ENCODE data around the gene TNFAIP8.

DNA sequence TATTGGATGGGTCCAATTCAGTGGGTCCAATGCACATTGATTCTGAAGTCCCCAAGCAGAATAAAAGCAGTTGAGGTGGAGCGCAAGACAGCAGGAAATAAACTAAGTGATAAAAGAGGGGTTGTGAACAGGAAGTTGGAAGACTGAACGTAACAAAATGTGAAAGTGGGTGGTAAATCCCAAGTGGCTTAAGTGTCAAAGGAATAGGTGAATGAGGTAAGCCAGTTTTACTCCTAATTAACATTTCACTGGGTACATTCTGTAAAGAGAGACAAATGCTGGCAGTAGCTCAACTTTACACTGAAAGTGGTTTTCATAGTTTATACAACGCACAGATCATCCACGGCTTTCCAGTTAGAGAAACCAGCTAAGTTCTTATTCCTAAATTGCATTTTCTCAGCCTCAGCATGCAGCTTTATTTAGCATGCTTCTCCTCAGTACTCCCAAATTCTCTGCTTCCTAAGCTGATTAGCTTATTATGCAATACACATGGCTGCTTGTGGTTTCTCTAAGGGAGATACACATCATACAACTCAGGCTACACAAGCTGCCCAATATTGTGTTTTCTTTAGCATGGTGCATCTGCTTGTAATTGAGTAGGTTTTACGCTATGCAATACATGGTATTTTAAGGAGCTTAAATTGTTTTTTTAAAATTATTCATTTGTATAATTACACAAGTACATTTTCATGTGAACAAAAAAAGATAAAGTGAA lies 62.2 kb downstream of the TNFAIP8 start:
- TF ChIP-seq, protein P1, sequence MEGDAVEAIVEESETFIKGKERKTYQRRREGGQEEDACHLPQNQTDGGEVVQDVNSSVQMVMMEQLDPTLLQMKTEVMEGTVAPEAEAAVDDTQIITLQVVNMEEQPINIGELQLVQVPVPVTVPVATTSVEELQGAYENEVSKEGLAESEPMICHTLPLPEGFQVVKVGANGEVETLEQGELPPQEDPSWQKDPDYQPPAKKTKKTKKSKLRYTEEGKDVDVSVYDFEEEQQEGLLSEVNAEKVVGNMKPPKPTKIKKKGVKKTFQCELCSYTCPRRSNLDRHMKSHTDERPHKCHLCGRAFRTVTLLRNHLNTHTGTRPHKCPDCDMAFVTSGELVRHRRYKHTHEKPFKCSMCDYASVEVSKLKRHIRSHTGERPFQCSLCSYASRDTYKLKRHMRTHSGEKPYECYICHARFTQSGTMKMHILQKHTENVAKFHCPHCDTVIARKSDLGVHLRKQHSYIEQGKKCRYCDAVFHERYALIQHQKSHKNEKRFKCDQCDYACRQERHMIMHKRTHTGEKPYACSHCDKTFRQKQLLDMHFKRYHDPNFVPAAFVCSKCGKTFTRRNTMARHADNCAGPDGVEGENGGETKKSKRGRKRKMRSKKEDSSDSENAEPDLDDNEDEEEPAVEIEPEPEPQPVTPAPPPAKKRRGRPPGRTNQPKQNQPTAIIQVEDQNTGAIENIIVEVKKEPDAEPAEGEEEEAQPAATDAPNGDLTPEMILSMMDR (IDR thresholded peaks at IDR 0.05) = no peak
- TF ChIP-seq POLR2A (IDR thresholded peaks at IDR 0.05) (no peak), EP300 (IDR thresholded peaks at IDR 0.05) (no peak)

All from suprapubic skin (tissue), 3 donors.